HCT116 (cell line): Measurements from ENCODE around the gene G6PD. TPM values are rescaled to one million over a fixed set of nuclear protein-coding genes. Genes with fewer than 3 reads are reported as not detected.

ENCODE experiments used
- ATAC-seq: fragments of 200-7000 bp; cut with Tn5 transposase; 2 replicates; pipeline ENCODE4 v1.9.1; 2020; ENCODE audit warnings: mild to moderate bottlenecking, moderate library complexity
- BruUV-seq: library from RNA; stranded (reverse); fragments of 400-500 nt; replicated peaks from 2 replicates; lab custom pipeline; 2021; lab: Mats Ljungman, UMichigan
- CTCF ChIA-PET: fragments of 300-600 bp; sonication (Branson Sonifier 250); formaldehyde crosslinking; loops from one replicate; lab custom pipeline; 2021; ENCODE audit warnings: antibody characterized with exemption; lab: Charles Lee
- POLR2A ChIA-PET: fragments of 300-600, 350-600 bp; sonication (Branson Sonifier 250); formaldehyde crosslinking; loops from one replicate; lab custom pipeline; 2021; ENCODE audit warnings: antibody characterized with exemption; lab: Charles Lee
- RAD21 ChIA-PET, 2 experiments: fragments of 300-600 bp; sonication (Branson Sonifier 250); formaldehyde crosslinking; loops; one replicate each; lab custom pipeline; 2023; ENCODE audit warnings: low total read pairs in 2 of 2; ENCODE audit not compliant: uncharacterized antibody in 2 of 2, unreplicated experiment in 2 of 2, low non-redundant PET in 1 of 2; lab: Charles Lee
- DNase-seq: peaks from one replicate; pipeline ENCODE4 v3.0.0-alpha.2; 2010; ENCODE audit warnings: low read depth, low spot score
- H2AFZ ChIP-seq: fragments of 200-600 bp; shearing (Covaris generic), sonication (generic); 2 replicates; pipeline ENCODE4 v1.6.1; 2017; ENCODE audit warnings: low read depth, mixed run types, mixed read lengths, antibody characterized with exemption, low read length; ENCODE audit not compliant: poor library complexity, severe bottlenecking
- H3K27ac ChIP-seq: 2 replicates; pipeline ENCODE4 v1.5.1; 2012; ENCODE audit warnings: low read depth, low read length
- H3K27me3 ChIP-seq: fragments of 200-600 bp; sonication (generic); 2 replicates; pipeline ENCODE4 v1.6.1; 2016; ENCODE audit warnings: mixed run types, low read length, mixed read lengths; ENCODE audit not compliant: insufficient read depth
- H3K36me3 ChIP-seq, 2 experiments: fragments of 200-500 bp in 1 of 2; fragments of 200-600 bp in 1 of 2; sonication (Bioruptor generic) in 1 of 2; sonication (generic) in 1 of 2; 2 replicates each; pipeline versions ENCODE4 v1.5.1 to v1.6.1; 2014 to 2016; ENCODE audit warnings: low read length in 2 of 2, inconsistent platforms in 1 of 2, mixed read lengths in 1 of 2, mixed run types in 1 of 2; ENCODE audit not compliant: insufficient read depth in 2 of 2, control insufficient read depth in 1 of 2
- H3K4me1 ChIP-seq, 2 experiments: fragments of 200-600 bp in 1 of 2; sonication (generic) in 1 of 2; 2 replicates each; pipeline versions ENCODE4 v1.5.1 to v1.6.1; 2012 to 2017; ENCODE audit warnings: low read length in 2 of 2, inconsistent platforms in 1 of 2, mild to moderate bottlenecking in 1 of 2, mixed read lengths in 1 of 2, mixed run types in 1 of 2, moderate library complexity in 1 of 2; ENCODE audit not compliant: insufficient read depth in 2 of 2, control insufficient read depth in 1 of 2
- H3K4me2 ChIP-seq: fragments of 200-600 bp; sonication (generic); 2 replicates; pipeline ENCODE4 v1.6.1; 2017; ENCODE audit warnings: mixed run types, low read length, mixed read lengths
- H3K4me3 ChIP-seq, 2 experiments: fragments of 200-600 bp in 1 of 2; sonication (generic) in 1 of 2; replicated peaks in 1 of 2; 2 replicates each; pipeline ENCODE4 v1.5.1; 2011 to 2016; ENCODE audit warnings: low read length in 2 of 2, control low read depth in 1 of 2, low read depth in 1 of 2, mild to moderate bottlenecking in 1 of 2, mixed read lengths in 1 of 2, mixed run types in 1 of 2
- H3K79me2 ChIP-seq: fragments of 200-600 bp; sonication (generic); 2 replicates; pipeline ENCODE4 v1.6.1; 2017; ENCODE audit warnings: mild to moderate bottlenecking, mixed run types, low read length, moderate library complexity, mixed read lengths; ENCODE audit not compliant: insufficient read depth
- H3K9ac ChIP-seq: fragments of 200-600 bp; sonication (generic); 2 replicates; pipeline ENCODE4 v1.6.1; 2016; ENCODE audit warnings: low read length, mixed read lengths
- H3K9me2 ChIP-seq: fragments of 200-600 bp; sonication (generic), shearing (Covaris generic); 2 replicates; pipeline ENCODE4 v1.6.1; 2017; ENCODE audit warnings: mixed run types, mild to moderate bottlenecking, moderate library complexity; ENCODE audit not compliant: insufficient read depth
- H3K9me3 ChIP-seq, 2 experiments: fragments of 200-500 bp in 1 of 2; fragments of 200-600 bp in 1 of 2; sonication (Bioruptor generic) in 1 of 2; sonication (generic) in 1 of 2; 2 replicates each; pipeline ENCODE4 v1.6.1; 2014 to 2017; ENCODE audit warnings: low read length in 2 of 2, mixed read lengths in 2 of 2, inconsistent platforms in 1 of 2, low read depth in 1 of 2, mild to moderate bottlenecking in 1 of 2, mixed run types in 1 of 2, moderate library complexity in 1 of 2; ENCODE audit not compliant: control insufficient read depth in 1 of 2, insufficient read depth in 1 of 2
- H4K20me1 ChIP-seq: fragments of 200-600 bp; sonication (generic), shearing (Covaris generic); 2 replicates; pipeline ENCODE4 v1.6.1; 2017; ENCODE audit warnings: mixed run types, mild to moderate bottlenecking, moderate library complexity; ENCODE audit not compliant: insufficient read depth
- ELF1 ChIP-seq: IDR thresholded peaks from 2 replicates; pipeline ENCODE4 v1.6.1; 2012; ENCODE audit warnings: low read depth, borderline replicate concordance
- RAD21 ChIP-seq: IDR thresholded peaks from 2 replicates; pipeline ENCODE4 v1.6.1; 2012; ENCODE audit warnings: low read depth, mild to moderate bottlenecking
- SIN3A ChIP-seq: IDR thresholded peaks from 2 replicates; pipeline ENCODE4 v1.6.1; 2012; ENCODE audit warnings: low read depth
- SP1 ChIP-seq: IDR thresholded peaks from 2 replicates; pipeline ENCODE4 v1.6.1; 2012; ENCODE audit warnings: low read depth
- SRF ChIP-seq: IDR thresholded peaks from 2 replicates; pipeline ENCODE4 v1.6.1; 2012; ENCODE audit warnings: low read depth
- ZFX ChIP-seq: fragments of 450-650 bp; IDR thresholded peaks from 2 replicates; pipeline ENCODE4 v1.6.1; 2017
- ZNF274 ChIP-seq: fragments of 200-500 bp; sonication (Bioruptor generic); IDR thresholded peaks from 2 replicates; pipeline ENCODE4 v1.6.1; 2014; ENCODE audit warnings: mild to moderate bottlenecking, low read depth, low read length, inconsistent platforms
- intact Hi-C: fragments of 100-400 bp; cut with micrococcal nuclease; formaldehyde crosslinking; loops from 2 replicates; pipeline ENCODE4 v1.10.0; 2022
- total RNA-seq: library from RNA; stranded (reverse); gene quantifications from one replicate; pipeline ENCODE4 v1.2.1, GENCODE V29; 2021; ENCODE audit not compliant: unreplicated experiment
- TF ChIP-seq, protein P1 (sequence below): IDR thresholded peaks from 2 replicates; pipeline ENCODE4 v1.6.1; 2011; ENCODE audit warnings: mild to moderate bottlenecking, low read length, moderate library complexity; ENCODE audit not compliant: insufficient replicate concordance; ENCODE audit errors: extremely low read depth

G6PD gene
- total RNA-seq, 1 experiment from 2014 or later = 109 TPM

DNA sequence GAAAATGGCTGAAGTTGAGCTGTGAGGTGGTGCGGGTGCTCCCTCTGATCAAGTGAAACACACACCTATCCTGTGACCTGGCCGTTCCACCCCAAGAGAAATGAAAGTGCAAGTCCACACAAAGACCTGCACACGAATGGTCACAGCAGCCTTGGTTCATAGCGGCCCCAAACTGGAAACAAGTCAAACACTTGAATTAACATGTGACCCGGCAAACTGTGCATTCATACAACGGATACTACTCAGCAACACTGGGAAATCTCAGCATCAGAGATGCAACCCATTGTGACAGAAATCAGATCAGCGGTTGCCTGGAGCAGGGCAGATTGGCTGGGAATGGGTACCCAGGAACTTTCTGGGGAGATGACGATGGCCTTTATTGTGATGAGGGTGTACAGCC lies 7.6 kb downstream of the G6PD start (continued):
- TF ChIP-seq ZNF274 = no peak

DNA sequence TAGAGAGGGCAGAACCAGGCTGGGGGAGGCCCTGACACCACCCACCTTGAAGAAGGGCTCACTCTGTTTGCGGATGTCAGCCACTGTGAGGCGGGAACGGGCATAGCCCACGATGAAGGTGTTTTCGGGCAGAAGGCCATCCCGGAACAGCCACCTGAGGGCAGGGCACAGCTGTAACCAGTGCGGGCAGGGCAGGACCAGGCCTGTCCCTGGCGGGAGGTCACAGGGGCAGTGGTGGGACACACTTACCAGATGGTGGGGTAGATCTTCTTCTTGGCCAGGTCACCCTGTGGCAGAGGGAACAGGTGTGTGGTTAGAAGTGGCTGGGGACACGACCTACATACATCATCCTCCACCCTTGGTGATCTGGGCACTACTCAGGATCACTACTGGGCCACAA lies 10.8 kb downstream of the G6PD start:
- intact Hi-C loops = loop anchor here (1.0 kb wide), 1 partner anchor 163 kb away; no protein-coding TSS in a partner anchor
- TF ChIP-seq ZNF274 (no peak), SP1 (no peak), SIN3A (no peak), ELF1 (no peak), SRF (no peak), RAD21 (no peak), ZFX (no peak)
- TF ChIP-seq, protein P1, sequence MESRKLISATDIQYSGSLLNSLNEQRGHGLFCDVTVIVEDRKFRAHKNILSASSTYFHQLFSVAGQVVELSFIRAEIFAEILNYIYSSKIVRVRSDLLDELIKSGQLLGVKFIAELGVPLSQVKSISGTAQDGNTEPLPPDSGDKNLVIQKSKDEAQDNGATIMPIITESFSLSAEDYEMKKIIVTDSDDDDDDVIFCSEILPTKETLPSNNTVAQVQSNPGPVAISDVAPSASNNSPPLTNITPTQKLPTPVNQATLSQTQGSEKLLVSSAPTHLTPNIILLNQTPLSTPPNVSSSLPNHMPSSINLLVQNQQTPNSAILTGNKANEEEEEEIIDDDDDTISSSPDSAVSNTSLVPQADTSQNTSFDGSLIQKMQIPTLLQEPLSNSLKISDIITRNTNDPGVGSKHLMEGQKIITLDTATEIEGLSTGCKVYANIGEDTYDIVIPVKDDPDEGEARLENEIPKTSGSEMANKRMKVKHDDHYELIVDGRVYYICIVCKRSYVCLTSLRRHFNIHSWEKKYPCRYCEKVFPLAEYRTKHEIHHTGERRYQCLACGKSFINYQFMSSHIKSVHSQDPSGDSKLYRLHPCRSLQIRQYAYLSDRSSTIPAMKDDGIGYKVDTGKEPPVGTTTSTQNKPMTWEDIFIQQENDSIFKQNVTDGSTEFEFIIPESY = no peak
- Histone ChIP-seq H3K4me2 (no peak overlapping the region), H3K9me3 (no peaks in the 10 kb centered on the region), H2AFZ (no peak overlapping the region), H4K20me1 (no peaks in the 10 kb centered on the region), H3K79me2 (0 out of 2 replicates have a peak, but pooled peaks cover 3% of the 10 kb centered on the region), H3K4me1 (peaks cover 0 to 1% of the 10 kb centered on the region in 2 experiments; a peak in 2 of 4 replicates), H3K9me2 (no peaks in the 10 kb centered on the region), H3K27ac (no peak overlapping the region), H3K36me3 (peaks cover 2 to 18% of the 10 kb centered on the region in 2 experiments; a peak in 3 of 4 replicates), H3K9ac (no peak overlapping the region), H3K4me3 (no peak overlapping the region), H3K27me3 (no peaks in the 10 kb centered on the region)
- ChIA-PET RAD21 (no interaction called here), CTCF (interaction anchor here (1.1 kb wide), 1 partner anchor 163 kb away, joined by 3 read pairs; no protein-coding TSS in a partner anchor), POLR2A (no interaction called here)
- BruUV-seq = no TSS peak
- no peak for DNase-seq
- no peak for ATAC-seq
